ENCODE data around the gene HTT-AS.

DNA sequence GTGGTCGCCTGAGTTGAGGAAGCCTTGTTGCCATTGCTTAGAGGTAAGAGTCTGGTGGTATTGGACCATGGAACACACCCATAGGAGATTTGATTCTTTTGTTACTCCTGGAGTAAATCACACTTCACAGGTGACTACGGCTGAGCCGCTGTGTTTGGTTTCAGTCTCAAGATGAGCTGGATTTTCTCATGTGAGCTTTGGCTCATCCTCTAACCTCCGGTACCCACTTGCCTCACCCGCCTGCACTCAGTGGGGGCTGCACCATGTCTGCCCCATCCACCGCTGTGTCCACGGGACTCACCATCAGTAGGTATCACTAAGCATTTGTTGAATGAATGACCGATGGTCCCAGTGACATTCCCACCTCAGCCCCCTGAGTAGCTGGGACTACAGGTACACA is 52.7 kb downstream of the HTT-AS start:
- no peak for TF ChIP-seq POLR2AphosphoS5 (IDR thresholded peaks at IDR 0.05)
- TF ChIP-seq POLR2A (IDR thresholded peaks at IDR 0.05): no peak
- TF ChIP-seq, protein P1, sequence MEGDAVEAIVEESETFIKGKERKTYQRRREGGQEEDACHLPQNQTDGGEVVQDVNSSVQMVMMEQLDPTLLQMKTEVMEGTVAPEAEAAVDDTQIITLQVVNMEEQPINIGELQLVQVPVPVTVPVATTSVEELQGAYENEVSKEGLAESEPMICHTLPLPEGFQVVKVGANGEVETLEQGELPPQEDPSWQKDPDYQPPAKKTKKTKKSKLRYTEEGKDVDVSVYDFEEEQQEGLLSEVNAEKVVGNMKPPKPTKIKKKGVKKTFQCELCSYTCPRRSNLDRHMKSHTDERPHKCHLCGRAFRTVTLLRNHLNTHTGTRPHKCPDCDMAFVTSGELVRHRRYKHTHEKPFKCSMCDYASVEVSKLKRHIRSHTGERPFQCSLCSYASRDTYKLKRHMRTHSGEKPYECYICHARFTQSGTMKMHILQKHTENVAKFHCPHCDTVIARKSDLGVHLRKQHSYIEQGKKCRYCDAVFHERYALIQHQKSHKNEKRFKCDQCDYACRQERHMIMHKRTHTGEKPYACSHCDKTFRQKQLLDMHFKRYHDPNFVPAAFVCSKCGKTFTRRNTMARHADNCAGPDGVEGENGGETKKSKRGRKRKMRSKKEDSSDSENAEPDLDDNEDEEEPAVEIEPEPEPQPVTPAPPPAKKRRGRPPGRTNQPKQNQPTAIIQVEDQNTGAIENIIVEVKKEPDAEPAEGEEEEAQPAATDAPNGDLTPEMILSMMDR (IDR thresholded peaks at IDR 0.05): no peak

All from stomach (tissue), 4 donors.